Measurements from ENCODE around the gene PLXNB2. TPM values are rescaled to one million over a fixed set of nuclear protein-coding genes. Genes with fewer than 3 reads are reported as not detected.

The PLXNB2 gene
- total RNA-seq, 1 donor from 2014 or later: 362 TPM

GRCh38 chr22:50272044-50272802 is 35.2 kb downstream of the PLXNB2 start:
- TF ChIP-seq CTCF (IDR thresholded peaks at IDR 0.05): no peak
- DNase-seq (ENCODE audit: extremely low spot score, unreplicated experiment): no peak
- no peak overlapping the region for H3K27ac Mint-ChIP-seq (ENCODE audit: unreplicated experiment)
- no peaks in the 10 kb centered on the region for H3K9me3 Mint-ChIP-seq (ENCODE audit: unreplicated experiment)
- peaks cover 14% of the 10 kb centered on the region for H3K36me3 Mint-ChIP-seq (ENCODE audit: unreplicated experiment)
- no peaks in the 10 kb centered on the region for H3K27me3 Mint-ChIP-seq (ENCODE audit: unreplicated experiment)
- no peak overlapping the region for H3K4me3 Mint-ChIP-seq (ENCODE audit: unreplicated experiment)
- peaks cover 23% of the 10 kb centered on the region for H3K4me1 Mint-ChIP-seq (ENCODE audit: unreplicated experiment)

- TF ChIP-seq CTCF (IDR thresholded peaks at IDR 0.05): peak; percentile 39
- peaks cover 23% of the 10 kb centered on the region for H3K4me1 Mint-ChIP-seq (ENCODE audit: unreplicated experiment)
- no peaks in the 10 kb centered on the region for H3K27me3 Mint-ChIP-seq (ENCODE audit: unreplicated experiment)
- H3K9me3 Mint-ChIP-seq (ENCODE audit: unreplicated experiment): no peaks in the 10 kb centered on the region
- no peak overlapping the region for H3K4me3 Mint-ChIP-seq (ENCODE audit: unreplicated experiment)
- H3K36me3 Mint-ChIP-seq (ENCODE audit: unreplicated experiment): peaks cover 11% of the 10 kb centered on the region
- DNase-seq (ENCODE audit: extremely low spot score, unreplicated experiment): no peak
- H3K27ac Mint-ChIP-seq (ENCODE audit: unreplicated experiment): no peak overlapping the region
Measured at GRCh38 chr22:50271519-50271970, 35.9 kb downstream of the PLXNB2 start.

DNA sequence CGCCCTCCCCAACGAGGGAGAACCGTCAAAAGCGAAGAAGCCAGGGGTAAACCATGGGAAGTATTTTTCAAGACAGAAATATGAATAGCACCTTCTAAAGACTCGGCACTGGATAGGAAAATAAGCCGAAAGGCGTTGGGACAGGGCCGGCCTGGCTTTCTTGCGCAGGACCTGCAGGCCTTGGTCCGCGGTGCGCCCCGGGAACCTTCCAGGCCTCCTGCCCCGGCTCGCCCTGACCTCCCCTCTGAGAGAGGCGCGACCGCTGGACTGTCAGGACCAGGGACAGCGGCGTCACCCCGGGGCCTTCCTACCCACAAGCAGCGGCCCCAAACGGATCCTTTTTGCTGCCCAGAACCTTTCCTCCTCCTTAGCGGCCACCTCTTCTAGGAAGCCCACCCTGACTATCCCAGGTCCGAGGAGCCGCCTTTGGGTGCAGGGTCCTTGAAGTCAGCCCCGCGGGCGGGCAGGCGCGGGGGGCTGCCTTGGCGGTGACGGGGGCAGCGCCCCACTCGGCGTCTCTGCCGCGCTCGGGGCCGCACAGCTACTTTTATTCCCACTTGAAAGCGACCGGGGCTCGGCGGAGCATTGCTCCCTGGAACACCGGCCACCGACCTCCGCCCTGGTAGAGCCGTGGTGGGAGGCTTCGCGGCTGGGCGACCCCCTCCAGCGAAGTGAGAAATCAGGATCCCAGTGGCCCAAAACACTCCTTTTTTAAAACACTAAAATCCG is 36.6 kb downstream of the PLXNB2 start:
- Mint-ChIP-seq H3K9me3 (ENCODE audit: unreplicated experiment) (no peaks in the 10 kb centered on the region), H3K4me1 (ENCODE audit: unreplicated experiment) (peaks cover 23% of the 10 kb centered on the region), H3K27me3 (ENCODE audit: unreplicated experiment) (no peaks in the 10 kb centered on the region), H3K4me3 (ENCODE audit: unreplicated experiment) (peak overlapping the region; percentile 58), H3K36me3 (ENCODE audit: unreplicated experiment) (peaks cover 11% of the 10 kb centered on the region), H3K27ac (ENCODE audit: unreplicated experiment) (no peak overlapping the region)
- no peak for TF ChIP-seq CTCF (IDR thresholded peaks at IDR 0.05)
- DNase-seq (ENCODE audit: extremely low spot score, unreplicated experiment): peak; percentile 90

DNA sequence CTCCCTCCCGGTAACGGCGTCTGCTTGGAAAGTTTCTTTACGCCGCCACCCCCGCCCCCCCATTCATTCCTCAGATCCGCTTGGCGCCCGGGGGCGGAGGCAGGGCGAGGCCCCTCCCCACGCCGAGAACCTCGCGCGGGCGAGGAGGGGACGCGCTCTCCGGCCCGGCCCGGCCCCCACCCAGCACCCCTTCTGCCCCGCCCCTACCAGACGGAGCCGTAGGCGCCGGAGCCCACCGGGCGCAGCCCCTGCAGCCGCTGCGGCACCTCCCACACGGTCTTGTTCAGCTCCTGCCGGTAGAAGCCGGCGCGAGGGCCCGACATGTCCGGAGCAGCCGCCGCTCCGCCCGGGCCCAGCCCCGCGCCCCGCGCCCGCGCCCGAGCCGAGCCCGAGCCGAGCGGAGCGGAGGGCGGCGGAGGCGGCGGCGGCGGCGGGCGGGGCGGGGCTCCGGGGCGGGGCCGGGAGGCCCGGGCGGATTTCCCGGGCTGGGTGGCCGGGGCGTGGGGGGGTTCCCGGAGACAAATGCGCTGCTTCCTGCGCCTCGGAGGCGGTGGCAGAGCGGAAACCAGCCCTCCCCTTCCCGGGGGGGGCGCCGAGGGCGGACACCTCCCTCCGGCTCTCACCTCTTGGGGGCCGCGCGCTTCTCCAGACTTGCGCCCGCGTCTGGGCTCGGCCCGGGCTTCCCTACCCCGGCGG is 37.3 kb downstream of the PLXNB2 start, which contains the start of gene MAPK11:
TSS of gene MAPK11 (minus strand) at position 411 of the 696 bp plus-strand sequence. CDS start at position 323, 88 bp downstream.
- Mint-ChIP-seq H3K4me1 (ENCODE audit: unreplicated experiment) (peaks cover 23% of the 10 kb centered on the region), H3K27ac (ENCODE audit: unreplicated experiment) (no peak within 1 kb of the TSS), H3K9me3 (ENCODE audit: unreplicated experiment) (no peaks in the 10 kb centered on the region), H3K4me3 (ENCODE audit: unreplicated experiment) (peak within 1 kb of the TSS; percentile 61), H3K27me3 (ENCODE audit: unreplicated experiment) (no peaks in the 10 kb centered on the region), H3K36me3 (ENCODE audit: unreplicated experiment) (peaks cover 9% of the 10 kb centered on the region)
- no peak for TF ChIP-seq CTCF (IDR thresholded peaks at IDR 0.05)
- no peak for DNase-seq (ENCODE audit: extremely low spot score, unreplicated experiment)
